Nephron progenitor cell (in vitro differentiated cells): ENCODE measurements around the gene STIM1.

Source experiments
- DNase-seq: peaks from one replicate; pipeline ENCODE4 v3.0.0; 2021
- H3K27ac Mint-ChIP-seq: 2 replicates; pipeline ENCODE4 v1.8.0; 2021; ENCODE audit warnings: mild to moderate bottlenecking, moderate library complexity, mixed read lengths
- H3K27me3 Mint-ChIP-seq: 2 replicates; pipeline ENCODE4 v1.8.0; 2021; ENCODE audit warnings: mild to moderate bottlenecking, low read depth, mixed read lengths; ENCODE audit not compliant: poor library complexity
- H3K36me3 Mint-ChIP-seq: 2 replicates; pipeline ENCODE4 v1.8.0; 2021; ENCODE audit warnings: low read depth, mixed read lengths
- H3K4me1 Mint-ChIP-seq: 2 replicates; pipeline ENCODE4 v1.8.0; 2021; ENCODE audit warnings: mixed read lengths
- H3K4me3 Mint-ChIP-seq: 2 replicates; pipeline ENCODE4 v1.8.0; 2021; ENCODE audit warnings: mild to moderate bottlenecking, moderate library complexity, mixed read lengths
- H3K9me3 Mint-ChIP-seq: 2 replicates; pipeline ENCODE4 v1.8.0; 2021; ENCODE audit warnings: mild to moderate bottlenecking, moderate library complexity, mixed read lengths
- CTCF ChIP-seq: fragments of 200-600 bp; sonication (generic); IDR thresholded peaks from 2 replicates; pipeline ENCODE4 v1.5.0; 2021; ENCODE audit warnings: antibody characterized with exemption

The STIM1 gene

GRCh38 chr11:3854660-3854976, 846 bp upstream of the STIM1 start:
- Mint-ChIP-seq H3K27ac (no peak overlapping the region), H3K36me3 (no peaks in the 10 kb centered on the region), H3K4me1 (peaks cover 45% of the 10 kb centered on the region), H3K27me3 (peaks cover 6% of the 10 kb centered on the region), H3K4me3 (peak overlapping the region; percentile 84), H3K9me3 (no peaks in the 10 kb centered on the region)
- no peak for DNase-seq
- TF ChIP-seq CTCF = no peak

GRCh38 chr11:3855808-3856491, 486 bp downstream of the STIM1 start:
- H3K4me1 Mint-ChIP-seq = peaks cover 58% of the 10 kb centered on the region
- no peak for TF ChIP-seq CTCF
- peak overlapping the region; percentile 94 for H3K4me3 Mint-ChIP-seq
- H3K27me3 Mint-ChIP-seq = peaks cover 6% of the 10 kb centered on the region
- H3K9me3 Mint-ChIP-seq = no peaks in the 10 kb centered on the region
- DNase-seq = peak; percentile 55
- peaks cover 3% of the 10 kb centered on the region for H3K36me3 Mint-ChIP-seq
- H3K27ac Mint-ChIP-seq = peak overlapping the region; percentile 84

GRCh38 chr11:3856856-3857553, 1.5 kb downstream of the STIM1 start:
- Mint-ChIP-seq H3K4me1 (peaks cover 67% of the 10 kb centered on the region), H3K27ac (no peak overlapping the region), H3K9me3 (no peaks in the 10 kb centered on the region), H3K36me3 (peaks cover 5% of the 10 kb centered on the region), H3K27me3 (peaks cover 6% of the 10 kb centered on the region), H3K4me3 (peak overlapping the region; percentile 94)
- TF ChIP-seq CTCF = no peak
- no peak for DNase-seq

- peak overlapping the region; percentile 94 for H3K4me3 Mint-ChIP-seq
- peaks cover 2% of the 10 kb centered on the region for H3K27me3 Mint-ChIP-seq
- DNase-seq = no peak
- TF ChIP-seq CTCF = no peak
- peaks cover 67% of the 10 kb centered on the region for H3K4me1 Mint-ChIP-seq
- peaks cover 5% of the 10 kb centered on the region for H3K36me3 Mint-ChIP-seq
- H3K9me3 Mint-ChIP-seq = no peaks in the 10 kb centered on the region
- H3K27ac Mint-ChIP-seq = no peak overlapping the region
These were observed 2.2 kb downstream of the STIM1 start for GRCh38 chr11:3857628-3858027.

- Mint-ChIP-seq H3K27ac (no peak overlapping the region), H3K4me3 (no peak overlapping the region), H3K9me3 (no peaks in the 10 kb centered on the region), H3K4me1 (peaks cover 59% of the 10 kb centered on the region), H3K36me3 (peaks cover 5% of the 10 kb centered on the region), H3K27me3 (peaks cover 1% of the 10 kb centered on the region)
- no peak for DNase-seq
- TF ChIP-seq CTCF = no peak
These were observed 4.0 kb downstream of the STIM1 start for GRCh38 chr11:3859373-3859881.
